HG02798 (cell line): ENCODE data around the gene FBXO33.

ENCODE experiments used
- ATAC-seq: cut with Tn5 transposase; IDR thresholded peaks from one replicate; pipeline ENCODE4 v1.9.1; 2021; ENCODE audit warnings: mild to moderate bottlenecking; ENCODE audit not compliant: unreplicated experiment, poor library complexity

Gene FBXO33

GRCh38 chr14:39432179-39432618 lies at the start of gene FBXO33:
FBXO33 (minus strand) TSS chr14:39432433; CDS start chr14:39432162, 271 bp downstream.
- ATAC-seq: peak; percentile 87

DNA sequence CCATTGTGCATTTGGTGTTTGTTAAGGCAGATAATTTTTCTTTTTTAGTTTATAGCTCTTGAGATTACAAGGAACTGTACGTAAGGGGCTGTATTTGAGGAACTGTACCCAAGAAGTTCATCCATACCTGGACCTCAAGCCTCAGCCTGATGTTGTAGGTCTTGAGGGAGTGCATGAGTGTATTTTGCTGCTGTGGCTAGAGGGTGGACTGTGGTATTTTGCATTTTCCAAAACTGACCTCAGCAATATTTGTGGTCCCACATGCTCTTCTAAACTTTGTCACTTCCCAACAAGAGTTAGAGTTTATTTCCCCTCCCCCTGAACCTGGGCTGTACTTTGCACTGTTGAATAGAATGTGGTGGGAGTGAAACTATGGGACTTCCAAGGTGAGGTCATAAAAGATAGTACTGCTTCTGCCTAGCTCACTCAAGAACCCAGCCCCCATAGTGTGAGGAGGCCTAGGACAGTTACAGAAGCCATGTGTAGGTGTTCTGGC lies 42.2 kb upstream of the FBXO33 start:
- ATAC-seq: peak; percentile 99

- ATAC-seq: no peak
These were observed 39.8 kb upstream of the FBXO33 start for GRCh38 chr14:39472078-39472477.

GRCh38 chr14:39469094-39469710 lies 37.0 kb upstream of the FBXO33 start:
- peak; percentile 94 for ATAC-seq

DNA sequence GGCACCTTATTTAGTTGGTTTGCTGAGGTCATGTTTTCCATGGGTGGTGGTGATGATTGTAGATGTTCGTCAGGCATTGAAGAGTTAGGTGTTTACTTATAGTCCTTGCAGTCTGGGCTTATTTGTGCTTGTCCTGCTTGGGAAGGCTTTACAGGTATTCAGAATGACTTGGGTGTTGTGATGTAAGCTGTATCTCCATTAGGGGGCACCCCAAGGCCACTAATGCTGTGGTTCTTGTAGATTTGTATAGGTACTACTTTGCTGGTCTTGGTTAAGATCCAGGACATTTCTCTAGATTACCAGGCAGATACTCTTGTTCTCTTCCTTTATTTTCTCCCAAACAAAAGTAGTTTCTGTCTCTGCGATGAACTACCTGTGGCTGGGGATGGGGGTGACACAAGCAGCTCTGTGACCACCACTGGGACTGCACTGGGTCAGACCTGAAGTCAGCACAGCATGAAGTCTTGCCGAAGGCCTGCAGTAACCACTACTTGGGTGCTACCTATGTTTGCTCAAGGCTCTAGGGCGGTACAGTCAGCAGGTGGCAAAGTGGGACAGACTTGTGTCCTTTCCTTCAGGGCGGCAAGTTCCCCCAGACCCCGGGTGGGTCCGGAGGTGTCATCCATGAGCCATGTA lies 35.8 kb upstream of the FBXO33 start:
- peak; percentile 74 for ATAC-seq

- no peak for ATAC-seq
These were observed 27.7 kb upstream of the FBXO33 start for GRCh38 chr14:39459795-39460478.

DNA sequence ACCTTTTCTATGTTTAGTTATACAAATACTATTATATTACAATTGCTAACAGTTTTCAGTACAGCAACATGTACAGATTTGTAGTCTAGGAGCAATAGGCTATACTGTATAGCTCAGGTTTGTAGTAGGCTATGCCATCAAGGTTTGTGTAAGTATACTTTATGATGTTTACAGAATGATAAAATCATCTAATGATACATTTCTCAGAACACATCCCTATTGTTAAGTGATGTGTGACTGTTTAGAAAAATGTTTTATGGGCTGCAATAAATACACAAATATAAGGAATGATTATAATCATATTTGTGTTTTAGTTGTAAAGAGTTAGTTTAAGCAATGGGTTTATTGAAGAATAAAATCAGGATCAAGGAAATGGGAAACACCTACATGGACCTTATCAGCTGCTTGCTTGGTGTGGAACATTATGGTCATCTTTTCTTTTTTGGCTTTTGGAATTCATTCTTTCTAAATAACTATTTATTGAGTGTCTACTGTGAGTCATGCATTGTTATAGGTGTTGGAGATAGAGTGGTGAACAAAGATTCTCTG lies 24.5 kb upstream of the FBXO33 start:
- ATAC-seq: no peak

DNA sequence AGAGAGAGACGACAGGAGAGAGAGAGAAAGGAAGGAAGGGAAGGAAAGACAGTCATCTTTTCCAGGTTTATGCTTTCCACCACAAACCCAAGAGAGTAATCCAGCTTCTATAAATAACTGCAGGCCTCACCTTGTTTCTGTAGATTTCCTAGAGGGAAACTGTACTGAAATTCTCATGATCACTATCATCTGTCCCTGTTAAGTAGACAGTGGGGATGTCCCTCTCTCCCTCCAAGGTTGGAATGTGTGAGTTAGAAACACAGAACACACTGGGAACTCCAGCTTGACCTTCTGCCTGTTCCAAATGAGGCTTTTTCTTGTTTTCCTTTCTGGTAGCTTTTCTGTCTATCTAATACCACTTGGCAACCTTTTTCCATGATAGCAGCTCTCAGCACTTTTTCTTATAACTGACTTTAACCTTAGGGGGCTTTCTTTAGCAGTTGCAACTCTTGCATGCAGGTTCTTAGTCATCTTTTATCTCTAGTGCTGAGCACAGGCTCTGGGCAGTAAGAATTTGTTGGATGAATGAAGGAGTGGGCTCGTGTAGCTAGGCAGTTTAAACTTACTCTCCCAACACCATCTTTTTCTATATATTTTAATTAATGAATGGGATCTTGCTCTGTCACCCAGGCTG lies 22.8 kb upstream of the FBXO33 start:
- no peak for ATAC-seq

- ATAC-seq: no peak
These were observed 20.4 kb upstream of the FBXO33 start for GRCh38 chr14:39452680-39453079.

DNA sequence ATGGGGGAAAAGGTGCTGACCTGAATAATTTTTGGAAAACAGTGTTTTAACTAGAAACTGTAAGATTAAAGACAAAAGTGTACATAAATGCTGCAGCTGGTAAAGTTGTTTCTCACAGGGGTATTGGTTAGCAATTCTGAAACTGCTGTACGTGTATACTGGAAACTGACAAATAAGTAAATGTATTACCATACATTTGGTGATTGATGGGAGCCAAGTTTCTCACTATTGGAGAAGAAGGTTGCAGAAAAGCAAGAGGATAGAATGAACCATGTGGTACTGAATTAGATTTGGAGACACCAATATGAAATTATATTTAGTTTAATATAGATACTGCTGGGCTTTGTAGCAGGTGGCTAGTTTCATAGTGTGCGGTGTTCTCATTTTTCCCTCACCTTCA lies 19.6 kb upstream of the FBXO33 start:
- peak; percentile 64 for ATAC-seq

DNA sequence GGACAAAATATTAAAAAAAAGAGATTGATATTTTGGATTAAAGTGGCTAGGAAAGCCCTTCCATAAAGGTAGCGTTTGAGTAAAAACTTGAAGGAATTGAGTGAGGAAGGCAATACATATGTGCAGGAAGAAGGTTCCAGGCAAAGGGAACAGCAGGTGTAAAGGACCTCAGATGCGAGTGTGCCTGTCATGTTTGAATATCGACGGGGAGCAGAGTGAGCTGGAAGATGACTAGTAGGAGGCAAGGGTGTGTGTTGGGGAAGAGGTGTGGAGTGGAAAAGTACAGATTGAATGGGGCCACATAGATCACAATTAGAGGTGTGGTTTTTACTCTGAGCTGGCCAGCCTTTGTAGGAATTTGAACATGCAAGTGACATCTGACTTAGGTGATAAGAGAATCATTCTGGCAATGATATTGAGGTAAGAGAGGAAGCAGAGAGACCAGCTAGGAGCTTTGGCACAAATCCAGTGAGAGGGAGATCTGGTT lies 15.0 kb upstream of the FBXO33 start:
- no peak for ATAC-seq

DNA sequence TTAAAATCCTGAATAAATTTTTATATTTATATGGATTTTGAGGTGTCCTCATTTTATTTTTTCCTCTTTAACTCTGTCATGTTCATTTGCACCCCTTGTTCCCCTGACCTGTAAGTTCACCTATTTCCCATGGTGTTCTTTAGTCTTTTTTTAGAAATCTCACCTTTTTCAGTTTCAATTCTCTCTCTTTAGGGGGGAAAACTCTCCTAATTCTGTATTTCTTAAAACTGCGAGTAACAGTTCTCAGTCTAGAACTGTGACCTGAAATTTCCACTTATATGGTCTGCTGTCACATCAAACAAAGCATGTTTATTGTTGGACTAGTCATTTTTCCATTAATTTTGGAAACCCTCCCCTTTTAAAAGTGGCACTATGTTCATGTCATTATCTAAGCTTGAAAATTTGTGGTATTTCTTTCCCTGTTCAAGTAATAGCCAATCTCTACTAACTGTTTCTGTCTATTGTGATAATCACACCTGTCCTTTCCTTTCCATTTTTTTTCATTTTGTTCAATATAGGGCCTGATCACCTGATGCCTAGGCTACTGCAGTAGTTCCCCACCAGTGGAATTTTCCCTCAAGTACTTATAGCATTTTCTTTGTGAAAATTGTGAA lies 14.0 kb upstream of the FBXO33 start:
- ATAC-seq: peak; percentile 51

DNA sequence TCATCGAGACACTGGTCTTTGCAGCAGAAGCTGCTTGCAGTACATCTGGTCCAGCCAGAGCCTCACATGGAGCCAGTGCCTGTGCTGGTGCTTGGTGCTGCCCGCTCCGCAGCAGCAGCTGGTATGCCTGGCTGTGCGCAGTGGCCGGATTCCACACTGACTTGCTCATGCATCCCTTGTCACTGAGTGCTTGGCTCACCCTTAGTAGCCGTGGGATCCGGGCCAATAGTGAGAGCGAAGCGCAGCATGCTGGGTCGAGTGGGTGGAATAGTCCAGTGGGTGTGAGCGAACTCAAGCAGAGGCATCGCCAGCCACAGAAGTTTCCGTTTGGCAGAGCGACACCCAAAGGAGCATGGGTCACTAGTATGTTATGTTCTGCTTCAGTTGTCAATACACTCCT lies 10.1 kb upstream of the FBXO33 start:
- ATAC-seq: no peak

DNA sequence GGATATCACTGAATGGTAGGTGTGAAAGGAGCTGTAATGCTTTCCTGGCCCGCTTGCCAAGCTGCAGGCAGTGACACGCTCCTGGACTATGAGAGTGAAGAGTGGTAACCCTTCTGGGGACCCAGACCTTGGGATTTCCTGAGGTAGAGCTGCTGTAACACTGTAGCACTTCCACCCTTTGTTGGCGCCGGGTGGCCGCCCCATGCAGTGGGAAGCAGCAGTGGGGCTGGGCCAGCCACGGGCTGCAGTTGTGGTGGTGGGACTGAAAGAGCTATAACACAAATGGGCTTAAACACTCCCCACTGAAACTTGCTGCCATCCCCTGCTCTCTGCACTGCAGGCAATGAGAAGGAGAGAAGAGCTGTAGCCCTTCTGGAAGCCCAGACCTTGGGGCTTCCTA lies 9.6 kb upstream of the FBXO33 start:
- no peak for ATAC-seq

GRCh38 chr14:39440975-39441374 lies 8.7 kb upstream of the FBXO33 start:
- ATAC-seq: no peak

DNA sequence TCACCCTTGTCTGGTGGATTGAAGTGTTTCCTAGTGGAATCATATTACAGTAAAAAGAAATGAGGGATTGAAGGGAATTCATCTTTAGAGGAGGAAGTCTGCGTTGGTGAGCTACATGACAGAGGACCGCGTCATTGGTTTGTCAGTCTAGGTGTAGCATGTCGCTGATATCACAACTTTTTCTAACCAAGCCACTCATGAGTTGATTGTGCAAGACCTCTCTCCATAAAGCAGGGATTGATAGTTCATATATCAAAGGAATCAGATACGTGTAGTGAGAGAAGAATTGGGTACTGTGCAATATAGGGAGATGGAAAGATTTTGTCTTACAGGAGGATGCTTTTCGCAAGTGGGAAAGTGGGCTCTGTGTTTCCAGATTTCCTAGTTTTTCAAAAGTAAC lies 3.0 kb upstream of the FBXO33 start:
- no peak for ATAC-seq

- no peak for ATAC-seq
These were observed 2.2 kb upstream of the FBXO33 start for GRCh38 chr14:39434401-39434800.

GRCh38 chr14:39433452-39433813 lies 1.2 kb upstream of the FBXO33 start:
- ATAC-seq: no peak

DNA sequence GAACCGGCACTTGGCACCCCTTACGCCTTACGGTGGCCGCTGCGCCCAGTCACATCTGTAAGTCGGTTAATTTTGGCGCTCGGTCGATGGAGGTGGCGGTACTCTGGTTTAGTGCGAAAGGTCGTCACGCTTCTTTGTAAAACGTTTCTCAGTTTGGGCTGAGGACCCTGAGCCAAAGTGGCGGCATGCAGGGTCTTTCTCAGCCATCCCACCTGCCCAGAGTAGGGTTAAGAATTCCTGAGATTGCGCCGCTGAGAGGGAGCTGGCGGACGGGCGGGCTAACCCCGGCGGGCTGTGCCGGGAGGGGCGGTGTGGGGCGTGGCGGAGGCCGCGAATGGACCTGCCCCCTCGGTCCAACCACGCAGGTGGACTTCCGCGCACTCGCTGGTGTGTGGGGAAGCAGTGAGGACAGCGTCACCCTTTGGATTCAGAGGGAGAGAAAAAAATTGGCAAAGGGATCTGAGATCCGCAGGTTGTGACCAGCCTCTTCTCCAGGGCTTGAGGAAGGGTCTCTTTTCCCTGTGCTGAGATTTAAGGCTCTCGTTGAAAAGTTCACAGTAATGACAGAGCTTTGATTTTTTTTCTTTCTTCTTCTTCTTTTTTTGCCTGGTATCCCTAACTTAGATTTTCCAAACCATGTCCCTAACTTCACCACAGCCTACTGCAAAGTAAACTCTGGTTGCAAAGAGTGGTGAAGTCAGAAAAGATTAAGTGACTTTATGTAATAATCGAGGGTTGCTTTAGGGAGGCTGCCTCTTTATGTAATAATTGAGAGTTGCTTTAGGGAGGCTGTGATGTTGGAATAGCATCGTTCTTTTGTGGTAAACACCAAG lies 602 bp upstream of the FBXO33 start:
- ATAC-seq: peak; percentile 74
